SK-N-SH (cell line): ENCODE results near the gene AAMP. TPM values are rescaled to one million over a fixed set of nuclear protein-coding genes. Genes with fewer than 3 reads are reported as not detected.

Experiments
- CTCF ChIA-PET: fragments of 300-600, 350-600 bp; formaldehyde crosslinking; extraction: SDS; loops from one replicate; lab custom pipeline; 2021; lab: Yijun Ruan, JAX
- POLR2A ChIA-PET: fragments of 350-600 bp; sonication (Branson Sonifier 250); formaldehyde crosslinking; extraction: SDS; loops from one replicate; lab custom pipeline; 2020; ENCODE audit warnings: antibody characterized with exemption, inconsistent platforms; lab: Yijun Ruan, JAX
- DNase-seq: peaks from one replicate; pipeline ENCODE4 v3.0.0; 2012
- H2AFZ ChIP-seq: fragments of 200-600 bp; sonication (generic); 2 replicates; pipeline ENCODE4 v1.8.1; 2016; ENCODE audit warnings: antibody characterized with exemption, mild to moderate bottlenecking, low read depth
- H3F3A ChIP-seq: fragments of 200-600 bp; sonication (generic); replicated peaks from 2 replicates; pipeline ENCODE3; 2016; ENCODE audit warnings: antibody characterized with exemption, mild to moderate bottlenecking; ENCODE audit not compliant: insufficient read depth
- H3K27ac ChIP-seq, 2 experiments: fragments of 200-500 bp in 1 of 2; fragments of 200-600 bp in 1 of 2; sonication (Bioruptor generic) in 1 of 2; sonication (generic), shearing (Covaris generic) in 1 of 2; 2 replicates each; pipeline versions ENCODE4 v1.5.1 to v1.6.1; 2014 to 2016; ENCODE audit warnings: low read depth in 2 of 2, inconsistent platforms in 1 of 2, low read length in 1 of 2, mild to moderate bottlenecking in 1 of 2, mixed read lengths in 1 of 2
- H3K27me3 ChIP-seq: fragments of 200-600 bp; sonication (generic), shearing (Covaris generic); 2 replicates; pipeline ENCODE4 v1.6.1; 2016; ENCODE audit warnings: mixed run types; ENCODE audit not compliant: insufficient read depth
- H3K36me3 ChIP-seq, 2 experiments: fragments of 200-500 bp in 1 of 2; fragments of 200-600 bp in 1 of 2; sonication (Bioruptor generic) in 1 of 2; sonication (generic) in 1 of 2; replicated peaks in 1 of 2; 2 replicates each; pipeline versions ENCODE3 to v1.5.1; 2014 to 2016; ENCODE audit warnings: low read length in 1 of 2, mild to moderate bottlenecking in 1 of 2; ENCODE audit not compliant: insufficient read depth in 2 of 2, control insufficient read depth in 1 of 2
- H3K4me1 ChIP-seq, 2 experiments: fragments of 200-500 bp in 1 of 2; fragments of 200-600 bp in 1 of 2; sonication (Bioruptor generic) in 1 of 2; sonication (generic), shearing (Covaris generic) in 1 of 2; 2 replicates each; pipeline versions ENCODE4 v1.5.1 to v1.6.1; 2014 to 2016; ENCODE audit warnings: low read depth in 1 of 2, low read length in 1 of 2, mixed run types in 1 of 2; ENCODE audit not compliant: insufficient read depth in 2 of 2, control insufficient read depth in 1 of 2
- H3K4me2 ChIP-seq: fragments of 200-600 bp; sonication (generic), shearing (Covaris generic); 2 replicates; pipeline ENCODE4 v1.6.1; 2017; ENCODE audit warnings: mixed run types
- H3K4me3 ChIP-seq, 2 experiments: fragments of 200-500 bp in 1 of 2; fragments of 200-600 bp in 1 of 2; sonication (Bioruptor generic) in 1 of 2; sonication (generic), shearing (Covaris generic) in 1 of 2; 2 replicates each; pipeline versions ENCODE4 v1.5.1 to v1.8.1; 2014 to 2016; ENCODE audit warnings: low read depth in 2 of 2, inconsistent platforms in 1 of 2, low read length in 1 of 2, mild to moderate bottlenecking in 1 of 2, mixed read lengths in 1 of 2, moderate library complexity in 1 of 2
- H3K79me2 ChIP-seq: fragments of 200-600 bp; sonication (generic); 2 replicates; pipeline ENCODE4 v1.8.1; 2017; ENCODE audit warnings: mild to moderate bottlenecking; ENCODE audit not compliant: insufficient read depth
- H3K9ac ChIP-seq: fragments of 200-600 bp; sonication (generic); 2 replicates; pipeline ENCODE4 v1.6.1; 2017; ENCODE audit warnings: mixed run types
- H3K9me2 ChIP-seq: fragments of 200-600 bp; sonication (generic); 2 replicates; pipeline ENCODE4 v1.6.1; 2017; ENCODE audit warnings: mixed run types
- H3K9me3 ChIP-seq: fragments of 200-600 bp; sonication (generic); 2 replicates; pipeline ENCODE4 v1.6.1; 2017; ENCODE audit warnings: mixed run types, mild to moderate bottlenecking, moderate library complexity
- H4K20me1 ChIP-seq: fragments of 200-600 bp; sonication (generic); 2 replicates; pipeline ENCODE4 v1.6.1; 2017; ENCODE audit warnings: mild to moderate bottlenecking, mixed run types; ENCODE audit not compliant: insufficient read depth
- CTCF ChIP-seq: fragments of 200-600 bp; sonication (generic); IDR thresholded peaks from 2 replicates; pipeline ENCODE4 v1.6.1; 2017; ENCODE audit warnings: antibody characterized with exemption, mild to moderate bottlenecking, moderate library complexity
- ELF1 ChIP-seq: IDR thresholded peaks from 2 replicates; pipeline ENCODE4 v1.4.0; 2012
- EP300 ChIP-seq, 2 experiments: IDR thresholded peaks; 2 replicates each; pipeline versions ENCODE4 v1.4.0 to v1.6.1; 2012; ENCODE audit warnings: borderline replicate concordance in 1 of 2, low read depth in 1 of 2, low read length in 1 of 2
- EZH2phosphoT487 ChIP-seq: fragments of 200-600 bp; sonication (generic); IDR thresholded peaks from 2 replicates; pipeline ENCODE4 v1.6.1; 2017; ENCODE audit warnings: low read depth, mixed run types, mild to moderate bottlenecking, antibody characterized with exemption, moderate library complexity, borderline replicate concordance
- FOXM1 ChIP-seq: IDR thresholded peaks from 2 replicates; pipeline ENCODE4 v1.4.0; 2012; ENCODE audit warnings: low read depth, mild to moderate bottlenecking
- GABPA ChIP-seq: IDR thresholded peaks from 2 replicates; pipeline ENCODE4 v1.4.0; 2012; ENCODE audit warnings: low read depth, mild to moderate bottlenecking
- GATA2 ChIP-seq: sonication (generic); formaldehyde crosslinking; IDR thresholded peaks from 2 replicates; pipeline ENCODE4 v1.5.0; 2020; ENCODE audit warnings: mild to moderate bottlenecking, missing genetic modification reagents
- IRF3 ChIP-seq: fragments of 150-350 bp; IDR thresholded peaks from 2 replicates; pipeline ENCODE4 v1.6.1; 2016; ENCODE audit warnings: mild to moderate bottlenecking, low read depth, low read length
- JUND ChIP-seq: IDR thresholded peaks from 2 replicates; pipeline ENCODE4 v1.4.0; 2012
- MAX ChIP-seq: IDR thresholded peaks from 2 replicates; pipeline ENCODE4 v1.4.0; 2012; ENCODE audit warnings: low read depth
- MXI1 ChIP-seq: IDR thresholded peaks from 2 replicates; pipeline ENCODE4 v1.6.1; 2012; ENCODE audit warnings: mild to moderate bottlenecking, low read depth, low read length, improper control_type of control experiment
- NRF1 ChIP-seq: IDR thresholded peaks from 2 replicates; pipeline ENCODE4 v1.6.1; 2012; ENCODE audit warnings: low read depth, mild to moderate bottlenecking, low read length
- PBX3 ChIP-seq: IDR thresholded peaks from 2 replicates; pipeline ENCODE4; 2012
- POLR2AphosphoS5 ChIP-seq: IDR thresholded peaks from 2 replicates; pipeline ENCODE4 v1.6.1; 2012; ENCODE audit warnings: low read depth, low read length
- RCOR1 ChIP-seq: fragments of 150-350 bp; IDR thresholded peaks from 2 replicates; pipeline ENCODE4 v1.6.1; 2017; ENCODE audit warnings: antibody characterized with exemption, low read length
- RXRA ChIP-seq: IDR thresholded peaks from 2 replicates; pipeline ENCODE4 v1.4.0; 2012; ENCODE audit warnings: low read depth, mild to moderate bottlenecking, borderline replicate concordance
- SIN3A ChIP-seq: IDR thresholded peaks from 2 replicates; pipeline ENCODE4 v1.6.1; 2012; ENCODE audit warnings: low read depth, mild to moderate bottlenecking, low read length, moderate library complexity, borderline replicate concordance
- SMC3 ChIP-seq: IDR thresholded peaks from 2 replicates; pipeline ENCODE4 v1.6.1; 2012; ENCODE audit warnings: low read depth, low read length, improper control_type of control experiment
- USF2 ChIP-seq: fragments of 150-350 bp; IDR thresholded peaks from 2 replicates; pipeline ENCODE4 v1.6.1; 2017; ENCODE audit warnings: antibody characterized with exemption, low read length, low read depth, borderline replicate concordance
- WGBS: methylation state at CpG from one replicate; pipeline ENCODE4 v1.1.6; 2017; ENCODE audit warnings: low lambda C conversion rate; 5-methylcytosine and 5-hydroxymethylcytosine counted together
- polyA plus RNA-seq, 3 experiments: library from polyadenylated mRNA; depleted of rRNA; stranded (reverse); fragments of >200 nt; gene quantifications; 2 replicates each; pipeline ENCODE4 v1.2.3, GENCODE V29; 2012

AAMP gene
- polyA plus RNA-seq, 1 of the 3 experiments (the other 2 are of a cell fraction) = 276 TPM

- Histone ChIP-seq H3K27me3 (no peaks in the 10 kb centered on the region), H2AFZ (no peak overlapping the region), H3K4me2 (no peak overlapping the region), H3K9me2 (no peaks in the 10 kb centered on the region), H4K20me1 (peaks cover 1% of the 10 kb centered on the region; the same call in 1 of the 2 replicates), H3K9ac (no peak overlapping the region), H3F3A (no peaks in the 10 kb centered on the region), H3K36me3 (peaks cover 11 to 48% of the 10 kb centered on the region in 2 experiments), H3K9me3 (no peaks in the 10 kb centered on the region), H3K79me2 (peaks cover 23% of the 10 kb centered on the region), H3K4me1 (peaks cover 5 to 47% of the 10 kb centered on the region in 2 experiments), H3K4me3 (no peak overlapping the region), H3K27ac (no peak overlapping the region; a peak in 1 of 4 replicates)
- TF ChIP-seq SMC3 (no peak), POLR2AphosphoS5 (no peak), RXRA (no peak), EP300 (IDR thresholded peaks at IDR 0.05; ENCODE audit: borderline replicate concordance in 1 of 2, low read depth in 1 of 2, low read length in 1 of 2) (no peak), FOXM1 (no peak), ELF1 (no peak), GATA2 (no peak), RCOR1 (no peak), PBX3 (no peak), SIN3A (no peak), EZH2phosphoT487 (no peak), IRF3 (no peak), USF2 (no peak), GABPA (no peak), MAX (no peak), CTCF (no peak; the same call in 1 of the 2 replicates), JUND (no peak), NRF1 (no peak), MXI1 (no peak)
- ChIA-PET CTCF (no interaction called here), POLR2A (no interaction called here)
- 90% methylated on average over 12 of the region's 17 CpGs for WGBS
- no peak for DNase-seq
These were observed 5.9 kb downstream of the AAMP start for GRCh38 chr2:218263817-218264641.
